Measurements from ENCODE around the gene NR1I2. TPM values are rescaled to one million over a fixed set of nuclear protein-coding genes. Genes with fewer than 3 reads are reported as not detected.

NR1I2 gene
- total RNA-seq, 1 donor: not detected

DNA sequence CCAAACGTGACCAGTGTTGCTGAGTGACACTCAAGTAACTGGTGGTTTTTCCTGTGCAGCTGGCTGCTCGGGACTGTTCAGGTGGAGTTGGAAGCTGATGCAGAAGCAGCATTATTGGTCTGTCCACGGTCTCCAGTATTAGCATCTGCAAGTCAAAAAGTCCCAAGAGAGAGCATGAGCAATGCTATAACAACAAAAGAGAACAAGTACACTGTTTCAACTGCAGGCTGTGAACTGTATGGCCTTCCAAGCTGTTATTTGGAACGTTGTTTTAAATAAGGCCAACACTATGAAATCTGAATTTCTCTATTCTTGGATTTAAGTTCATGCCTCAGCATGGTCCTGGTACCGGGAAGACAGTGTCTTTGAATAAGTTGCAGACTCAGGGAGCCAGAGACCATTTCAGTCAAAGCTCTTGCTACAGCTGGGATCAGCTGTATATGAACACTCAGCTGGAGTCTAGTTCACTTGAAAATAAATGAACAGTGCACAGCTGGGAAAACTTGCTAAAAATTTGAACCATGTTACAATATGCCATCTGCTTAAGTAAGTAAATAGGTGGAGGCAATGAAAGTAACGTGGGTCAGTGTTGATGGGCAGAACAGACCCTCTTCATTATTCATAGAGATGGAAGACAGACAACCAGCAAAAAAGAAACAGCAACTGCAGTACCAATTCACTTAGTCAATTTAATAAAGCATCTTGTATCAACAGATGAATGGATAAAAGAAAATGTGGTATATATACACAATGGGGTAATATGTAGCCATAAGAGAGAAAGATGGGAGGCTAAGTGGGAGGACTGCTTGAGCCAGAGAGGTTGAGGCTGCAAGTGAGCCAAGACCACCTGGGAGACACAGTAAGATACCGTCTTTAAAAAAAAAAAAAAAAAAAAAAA, 45.1 kb downstream of the NR1I2 start:
- Histone ChIP-seq H3K4me1 (ENCODE audit: insufficient read depth, low read length) (no peaks in the 10 kb centered on the region), H3K4me3 (ENCODE audit: low read length) (no peak overlapping the region), H3K27me3 (ENCODE audit: insufficient read depth, low read length) (no peaks in the 10 kb centered on the region), H3K9me3 (ENCODE audit: low read depth, low read length) (no peaks in the 10 kb centered on the region)

DNA sequence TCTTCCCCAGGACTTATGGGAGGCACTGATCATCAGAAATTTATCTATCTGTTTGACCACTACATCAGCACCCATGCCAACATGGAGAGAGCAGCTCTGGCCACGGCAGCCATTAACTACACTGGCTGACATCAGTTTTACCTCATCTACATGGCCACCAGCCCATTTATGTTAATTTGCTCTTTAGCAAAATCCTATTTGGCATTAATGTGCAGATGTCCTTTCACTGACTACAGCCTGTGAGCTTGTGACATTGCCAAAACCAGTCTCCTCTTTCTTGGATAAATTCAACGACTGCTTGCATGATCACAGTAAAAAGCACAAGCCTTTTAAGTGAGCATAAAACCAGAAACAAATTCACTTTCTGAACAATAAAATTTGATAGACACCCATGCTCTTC, 47.5 kb downstream of the NR1I2 start:
- Histone ChIP-seq H3K9me3 (ENCODE audit: low read depth, low read length) (no peaks in the 10 kb centered on the region), H3K4me3 (ENCODE audit: low read length) (no peak overlapping the region), H3K27me3 (ENCODE audit: insufficient read depth, low read length) (no peaks in the 10 kb centered on the region), H3K4me1 (ENCODE audit: insufficient read depth, low read length) (no peaks in the 10 kb centered on the region)

DNA sequence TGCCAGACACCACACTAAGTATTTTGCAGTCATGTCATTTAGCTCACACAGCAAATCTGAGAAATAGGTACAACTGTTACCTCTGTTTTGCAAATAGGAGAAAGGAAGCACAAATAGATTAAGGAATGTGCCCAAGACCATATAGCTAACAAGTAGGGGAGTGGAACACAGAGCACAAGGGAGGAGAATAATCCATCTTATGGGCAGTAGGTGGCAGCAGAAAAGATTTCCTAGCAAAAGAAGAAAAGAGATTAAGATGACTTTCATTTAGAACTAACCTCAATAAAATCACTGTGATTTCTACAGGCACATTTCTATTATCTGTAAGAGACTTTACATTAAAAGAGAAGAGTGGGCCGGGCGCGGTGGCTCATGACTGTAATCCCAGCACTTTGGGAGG, 49.1 kb downstream of the NR1I2 start:
- Histone ChIP-seq H3K4me1 (ENCODE audit: insufficient read depth, low read length) (no peaks in the 10 kb centered on the region), H3K27me3 (ENCODE audit: insufficient read depth, low read length) (no peaks in the 10 kb centered on the region), H3K9me3 (ENCODE audit: low read depth, low read length) (no peaks in the 10 kb centered on the region), H3K4me3 (ENCODE audit: low read length) (no peak overlapping the region)

DNA sequence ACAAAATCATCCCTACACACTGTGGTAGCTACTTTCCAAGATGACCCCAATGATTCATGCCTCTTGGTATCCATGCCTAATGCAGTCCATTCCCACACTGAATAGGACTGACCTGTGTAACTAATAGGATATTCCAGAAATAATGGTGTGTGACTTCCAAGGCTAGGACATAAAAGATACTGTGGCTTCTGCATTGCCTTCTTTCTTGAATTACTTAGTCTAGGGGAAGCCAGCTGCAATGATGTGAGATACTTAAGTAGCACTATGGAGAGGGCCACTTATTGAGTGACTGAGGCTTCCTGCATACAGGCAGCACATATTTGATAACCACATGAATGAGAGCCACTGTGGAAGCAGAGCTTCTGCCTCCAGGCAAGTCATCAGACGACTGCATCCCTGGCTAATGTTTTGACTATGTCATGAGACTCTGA, 50.1 kb downstream of the NR1I2 start:
- H3K4me1 ChIP-seq (ENCODE audit: insufficient read depth, low read length): no peaks in the 10 kb centered on the region
- no peak overlapping the region for H3K4me3 ChIP-seq (ENCODE audit: low read length)
- H3K9me3 ChIP-seq (ENCODE audit: low read depth, low read length): no peaks in the 10 kb centered on the region
- no peaks in the 10 kb centered on the region for H3K27me3 ChIP-seq (ENCODE audit: insufficient read depth, low read length)

DNA sequence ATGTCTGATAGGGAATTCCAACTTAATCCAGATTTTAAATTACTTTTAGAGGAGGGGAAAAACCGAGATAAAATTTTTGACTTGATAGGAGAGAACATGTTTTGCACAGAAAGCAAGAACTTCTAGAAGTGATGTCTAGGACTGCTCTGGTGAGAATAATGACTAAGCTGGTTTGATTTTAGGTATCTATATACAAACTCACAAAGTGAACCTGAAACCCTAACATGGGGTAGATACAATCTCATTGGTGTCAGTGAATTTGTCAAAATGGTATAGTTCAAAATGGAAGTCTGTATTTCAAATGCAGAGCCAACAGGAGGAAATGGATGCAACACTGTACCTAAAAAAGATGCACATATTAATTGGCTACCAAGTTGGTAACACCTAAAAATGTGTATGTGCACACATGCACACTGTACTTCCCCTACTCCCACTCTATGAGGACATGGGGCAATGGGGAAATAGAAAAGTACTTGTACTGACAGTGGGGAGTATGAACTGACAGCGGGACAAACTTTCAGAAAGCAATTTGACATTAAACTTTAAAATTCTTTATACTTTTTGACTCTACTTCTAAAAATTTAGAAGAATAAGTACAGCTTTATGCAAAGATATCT, 53.0 kb downstream of the NR1I2 start:
- H3K9me3 ChIP-seq (ENCODE audit: low read depth, low read length): no peaks in the 10 kb centered on the region
- no peaks in the 10 kb centered on the region for H3K27me3 ChIP-seq (ENCODE audit: insufficient read depth, low read length)
- no peaks in the 10 kb centered on the region for H3K4me1 ChIP-seq (ENCODE audit: insufficient read depth, low read length)
- H3K4me3 ChIP-seq (ENCODE audit: low read length): no peak overlapping the region

DNA sequence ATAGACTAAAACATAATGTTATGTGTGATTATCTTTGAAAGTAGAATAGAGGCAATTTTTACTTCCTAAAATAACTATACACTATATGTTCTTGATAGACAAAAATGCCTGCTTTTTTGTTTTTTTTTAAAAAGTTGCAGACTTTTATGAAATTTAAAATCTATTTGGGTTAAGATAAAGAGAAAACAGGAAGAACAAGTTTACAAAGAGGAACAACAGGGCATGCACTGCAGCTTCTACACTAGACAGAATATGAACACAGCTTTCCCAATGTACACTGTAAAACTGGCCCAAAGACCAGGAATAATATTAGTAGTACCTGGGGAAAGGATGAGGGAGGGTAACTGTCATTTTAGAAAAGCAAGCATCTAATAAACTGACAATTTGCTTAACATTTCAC, 53.7 kb downstream of the NR1I2 start:
- Histone ChIP-seq H3K4me1 (ENCODE audit: insufficient read depth, low read length) (no peaks in the 10 kb centered on the region), H3K9me3 (ENCODE audit: low read depth, low read length) (no peaks in the 10 kb centered on the region), H3K4me3 (ENCODE audit: low read length) (no peak overlapping the region), H3K27me3 (ENCODE audit: insufficient read depth, low read length) (no peaks in the 10 kb centered on the region)

DNA sequence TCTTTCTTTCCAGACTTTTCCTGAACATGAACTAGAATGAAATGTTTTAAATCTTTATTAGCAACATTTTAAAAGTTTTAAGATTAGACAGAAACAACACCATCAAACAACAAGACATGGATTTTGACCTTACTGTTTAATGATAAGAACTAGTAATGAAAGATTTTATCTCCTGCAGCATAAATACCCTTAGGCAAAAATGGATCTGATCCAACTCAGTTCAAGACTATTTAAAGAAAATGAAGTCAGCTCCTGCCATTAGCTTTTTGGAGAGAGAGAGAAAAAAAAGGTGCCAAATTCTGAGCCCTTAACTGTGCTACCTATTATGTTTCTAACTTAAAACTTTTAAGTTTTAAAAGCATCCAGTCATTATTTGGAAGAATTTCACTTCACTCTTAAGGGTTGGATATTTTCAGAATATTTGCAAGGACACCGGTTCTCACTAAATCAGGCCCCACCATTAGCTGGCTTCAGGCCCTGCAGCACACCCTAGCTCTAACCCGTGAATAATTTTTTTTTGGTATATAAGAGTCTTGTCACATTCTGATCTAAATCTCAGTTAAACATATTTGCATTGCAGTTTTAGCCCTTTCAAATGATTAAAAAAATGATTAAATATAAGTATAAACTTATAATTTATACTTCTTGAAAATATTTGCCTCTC, 60.0 kb downstream of the NR1I2 start:
- Histone ChIP-seq H3K4me3 (ENCODE audit: low read length) (no peak overlapping the region), H3K4me1 (ENCODE audit: insufficient read depth, low read length) (no peaks in the 10 kb centered on the region), H3K27me3 (ENCODE audit: insufficient read depth, low read length) (no peaks in the 10 kb centered on the region), H3K9me3 (ENCODE audit: low read depth, low read length) (no peaks in the 10 kb centered on the region)

DNA sequence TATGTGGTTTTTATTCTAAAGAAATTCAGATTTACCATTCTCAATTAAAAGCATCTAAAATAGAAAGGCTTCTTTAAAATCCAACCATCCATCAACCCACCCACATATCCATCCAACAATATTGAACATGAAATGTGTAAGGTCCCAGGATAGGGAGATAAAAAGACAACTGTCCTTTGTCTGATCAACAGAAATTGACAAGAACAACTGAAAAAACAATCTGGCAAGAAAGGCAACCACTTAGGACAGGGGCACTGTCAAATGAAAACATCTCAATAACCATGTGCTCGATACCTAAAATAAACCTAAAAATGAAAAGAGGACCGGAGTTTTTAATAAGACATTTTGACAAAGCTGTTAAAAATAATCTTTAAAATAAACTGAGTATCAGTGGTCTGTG, 67.2 kb downstream of the NR1I2 start:
- H3K27me3 ChIP-seq (ENCODE audit: insufficient read depth, low read length): no peaks in the 10 kb centered on the region
- no peak overlapping the region for H3K4me3 ChIP-seq (ENCODE audit: low read length)
- H3K9me3 ChIP-seq (ENCODE audit: low read depth, low read length): no peaks in the 10 kb centered on the region
- no peaks in the 10 kb centered on the region for H3K4me1 ChIP-seq (ENCODE audit: insufficient read depth, low read length)

DNA sequence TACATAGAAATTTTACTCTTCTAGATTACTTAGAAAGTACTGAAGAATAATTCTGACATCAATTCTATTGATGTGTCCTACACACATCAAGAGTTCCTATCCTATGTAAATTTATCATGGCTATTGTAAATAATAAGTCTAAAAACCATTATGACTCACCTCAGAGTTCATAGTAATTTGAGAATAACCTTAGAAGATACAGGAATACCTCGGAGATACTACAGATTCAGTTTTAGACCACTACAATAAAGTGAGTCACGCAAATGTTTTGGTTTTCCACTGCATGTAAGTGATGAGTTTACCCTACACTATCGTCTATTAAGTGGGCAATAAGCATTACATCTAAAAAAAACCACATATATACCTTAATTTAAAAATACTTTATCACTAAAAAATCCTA, 74.8 kb downstream of the NR1I2 start:
- H3K27me3 ChIP-seq (ENCODE audit: insufficient read depth, low read length): no peaks in the 10 kb centered on the region
- no peaks in the 10 kb centered on the region for H3K9me3 ChIP-seq (ENCODE audit: low read depth, low read length)
- no peak overlapping the region for H3K4me3 ChIP-seq (ENCODE audit: low read length)
- H3K4me1 ChIP-seq (ENCODE audit: insufficient read depth, low read length): no peaks in the 10 kb centered on the region

DNA sequence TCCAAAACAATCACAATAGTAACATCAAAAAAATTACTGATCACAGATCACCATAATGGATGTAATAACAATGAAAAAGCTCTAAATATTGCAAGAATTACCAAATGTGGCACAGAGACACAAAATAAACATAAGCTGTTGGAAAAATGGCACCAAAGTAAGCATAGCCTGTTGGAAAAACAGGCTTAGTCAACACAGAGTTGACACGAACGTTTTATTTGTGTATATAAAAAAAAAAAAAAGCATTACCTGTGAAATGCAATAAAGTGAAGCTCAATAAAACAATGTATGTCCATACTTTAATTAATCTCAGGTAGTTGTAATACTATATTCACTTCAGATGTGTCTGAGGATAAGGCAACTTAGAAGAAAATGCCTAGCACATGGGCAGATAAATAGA, 77.1 kb downstream of the NR1I2 start:
- Histone ChIP-seq H3K27me3 (ENCODE audit: insufficient read depth, low read length) (no peaks in the 10 kb centered on the region), H3K9me3 (ENCODE audit: low read depth, low read length) (no peaks in the 10 kb centered on the region), H3K4me3 (ENCODE audit: low read length) (no peak overlapping the region), H3K4me1 (ENCODE audit: insufficient read depth, low read length) (no peaks in the 10 kb centered on the region)

DNA sequence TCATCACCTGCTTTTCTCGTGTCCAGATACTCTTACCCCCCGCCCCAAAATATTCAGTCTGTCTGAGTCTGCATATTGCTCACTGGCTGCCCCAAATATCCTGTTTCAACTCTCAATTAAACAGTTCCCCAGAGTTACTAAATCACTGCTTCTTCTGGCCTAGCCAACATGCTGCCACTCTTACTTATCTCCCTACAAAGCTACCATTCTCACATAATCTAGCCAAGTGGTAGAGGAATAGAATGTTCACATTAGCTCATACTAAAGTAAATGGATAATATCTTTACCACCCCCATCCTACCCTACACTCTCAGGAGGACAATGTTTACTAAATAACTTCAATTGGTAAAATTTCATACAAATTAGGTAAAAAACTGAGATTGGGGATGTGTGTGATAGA, 77.8 kb downstream of the NR1I2 start:
- H3K9me3 ChIP-seq (ENCODE audit: low read depth, low read length): no peaks in the 10 kb centered on the region
- no peaks in the 10 kb centered on the region for H3K4me1 ChIP-seq (ENCODE audit: insufficient read depth, low read length)
- no peak overlapping the region for H3K4me3 ChIP-seq (ENCODE audit: low read length)
- H3K27me3 ChIP-seq (ENCODE audit: insufficient read depth, low read length): no peaks in the 10 kb centered on the region

DNA sequence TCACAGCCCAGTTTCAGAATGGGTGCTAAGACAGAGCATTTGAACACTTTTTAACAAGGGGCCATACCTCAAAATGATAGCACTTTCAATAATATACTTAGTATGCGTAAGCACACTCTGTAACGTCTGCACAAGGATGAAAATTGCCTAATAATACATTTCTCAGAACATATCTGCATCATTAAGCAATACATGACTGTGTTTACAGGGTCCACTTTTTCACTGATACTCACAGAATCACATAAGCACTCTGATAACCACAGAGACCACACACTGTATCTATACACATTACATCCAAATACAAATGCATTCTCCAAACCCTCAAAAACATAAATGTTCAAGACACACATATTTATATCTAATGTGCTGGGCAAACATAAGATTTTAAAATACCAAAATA, 79.8 kb downstream of the NR1I2 start:
- H3K9me3 ChIP-seq (ENCODE audit: low read depth, low read length): no peaks in the 10 kb centered on the region
- no peaks in the 10 kb centered on the region for H3K4me1 ChIP-seq (ENCODE audit: insufficient read depth, low read length)
- H3K27me3 ChIP-seq (ENCODE audit: insufficient read depth, low read length): no peaks in the 10 kb centered on the region
- no peak overlapping the region for H3K4me3 ChIP-seq (ENCODE audit: low read length)

DNA sequence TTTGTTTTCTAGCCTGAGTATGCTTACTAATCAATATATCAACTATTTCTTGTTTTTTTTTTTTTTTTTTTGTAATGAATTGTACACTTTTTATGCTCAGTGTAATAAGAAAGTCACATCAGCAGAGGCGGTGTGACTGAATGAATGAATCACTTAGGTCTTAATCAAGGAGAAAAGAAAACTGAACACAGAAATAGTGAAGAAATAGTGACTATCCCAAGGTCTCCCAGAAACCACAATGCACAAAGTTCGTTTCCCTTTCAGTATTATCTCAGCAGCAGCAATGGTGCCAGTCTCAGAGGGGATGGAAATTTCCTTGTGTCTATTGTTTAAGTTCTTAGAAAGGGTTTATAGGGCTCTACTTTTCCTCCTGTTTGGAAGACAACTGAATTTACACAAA, 80.7 kb downstream of the NR1I2 start:
- Histone ChIP-seq H3K27me3 (ENCODE audit: insufficient read depth, low read length) (no peaks in the 10 kb centered on the region), H3K9me3 (ENCODE audit: low read depth, low read length) (no peaks in the 10 kb centered on the region), H3K4me3 (ENCODE audit: low read length) (no peak overlapping the region), H3K4me1 (ENCODE audit: insufficient read depth, low read length) (no peaks in the 10 kb centered on the region)

DNA sequence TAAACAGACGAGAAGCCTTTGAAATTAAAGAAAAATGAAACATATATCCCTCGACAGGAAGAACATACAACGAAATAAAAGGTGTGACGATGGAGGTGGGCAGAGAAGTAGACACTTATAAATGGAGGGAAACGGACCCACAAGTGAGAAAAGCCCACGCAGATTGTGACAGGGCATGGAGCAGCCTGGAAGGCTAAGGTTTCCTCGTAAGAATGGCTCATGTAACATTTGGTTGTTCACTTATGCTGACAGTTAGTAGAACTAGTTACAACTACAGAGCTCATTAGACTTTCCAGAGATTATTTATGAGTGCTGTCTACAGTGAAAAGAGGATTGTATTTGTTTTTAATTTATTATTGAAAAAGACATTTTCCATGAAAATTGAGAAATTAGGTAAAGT, 82.6 kb downstream of the NR1I2 start:
- no peaks in the 10 kb centered on the region for H3K4me1 ChIP-seq (ENCODE audit: insufficient read depth, low read length)
- no peaks in the 10 kb centered on the region for H3K27me3 ChIP-seq (ENCODE audit: insufficient read depth, low read length)
- H3K9me3 ChIP-seq (ENCODE audit: low read depth, low read length): no peaks in the 10 kb centered on the region
- H3K4me3 ChIP-seq (ENCODE audit: low read length): no peak overlapping the region
